ENCODE measurements around the gene PTPRE. TPM values are rescaled to one million over a fixed set of nuclear protein-coding genes. Genes with fewer than 3 reads are reported as not detected.
A peak's percentile ranks its signal among the peaks of the same experiment; 100 is the strongest.

The PTPRE gene
- total RNA-seq, 1 donor from 2014 or later = 0.21 TPM

DNA sequence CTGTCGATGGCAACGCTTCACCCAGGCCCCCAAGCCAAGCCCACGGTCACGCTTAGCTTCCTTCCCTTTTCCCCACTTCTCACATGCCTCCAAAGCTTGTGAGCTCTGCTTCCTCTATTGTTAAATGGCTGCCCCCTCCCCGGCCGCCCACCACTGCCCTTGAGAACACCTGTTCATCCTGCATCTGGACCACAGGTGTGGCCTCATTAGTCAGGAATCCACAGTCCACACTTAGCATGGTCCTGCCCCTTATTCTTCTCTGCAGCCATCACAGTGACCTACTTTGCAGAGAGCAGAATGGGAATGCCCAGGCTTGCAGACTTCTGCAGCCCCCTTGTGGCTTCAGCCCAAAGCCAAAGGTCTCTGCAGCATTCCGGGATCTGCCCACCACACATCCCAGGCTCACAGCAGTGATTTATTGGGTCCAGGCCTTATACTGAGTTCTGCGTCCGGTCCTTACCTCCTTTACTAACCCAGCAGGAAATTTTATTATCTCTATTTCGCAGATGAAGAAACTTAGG lies 66.9 kb downstream of the PTPRE start:
- Mint-ChIP-seq H3K4me1 (peaks cover 27% of the 10 kb centered on the region), H3K36me3 (no peaks in the 10 kb centered on the region), H3K27me3 (ENCODE audit: insufficient read depth, low read depth) (peaks cover 2% of the 10 kb centered on the region), H3K27ac (no peak overlapping the region), H3K4me3 (no peak overlapping the region), H3K9me3 (no peaks in the 10 kb centered on the region)
- H3K4me1 ChIP-seq = no peaks in the 10 kb centered on the region
- no peak overlapping the region for H2AFZ ChIP-seq (replicated peaks)
- TF ChIP-seq, protein P1, sequence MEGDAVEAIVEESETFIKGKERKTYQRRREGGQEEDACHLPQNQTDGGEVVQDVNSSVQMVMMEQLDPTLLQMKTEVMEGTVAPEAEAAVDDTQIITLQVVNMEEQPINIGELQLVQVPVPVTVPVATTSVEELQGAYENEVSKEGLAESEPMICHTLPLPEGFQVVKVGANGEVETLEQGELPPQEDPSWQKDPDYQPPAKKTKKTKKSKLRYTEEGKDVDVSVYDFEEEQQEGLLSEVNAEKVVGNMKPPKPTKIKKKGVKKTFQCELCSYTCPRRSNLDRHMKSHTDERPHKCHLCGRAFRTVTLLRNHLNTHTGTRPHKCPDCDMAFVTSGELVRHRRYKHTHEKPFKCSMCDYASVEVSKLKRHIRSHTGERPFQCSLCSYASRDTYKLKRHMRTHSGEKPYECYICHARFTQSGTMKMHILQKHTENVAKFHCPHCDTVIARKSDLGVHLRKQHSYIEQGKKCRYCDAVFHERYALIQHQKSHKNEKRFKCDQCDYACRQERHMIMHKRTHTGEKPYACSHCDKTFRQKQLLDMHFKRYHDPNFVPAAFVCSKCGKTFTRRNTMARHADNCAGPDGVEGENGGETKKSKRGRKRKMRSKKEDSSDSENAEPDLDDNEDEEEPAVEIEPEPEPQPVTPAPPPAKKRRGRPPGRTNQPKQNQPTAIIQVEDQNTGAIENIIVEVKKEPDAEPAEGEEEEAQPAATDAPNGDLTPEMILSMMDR (IDR thresholded peaks at IDR 0.05) = peak; percentile 42
- TF ChIP-seq EZH2phosphoT487 (IDR thresholded peaks at IDR 0.05) = no peak
- no peak for TF ChIP-seq EZH2 (IDR thresholded peaks at IDR 0.05)
- H3K4me3 ChIP-seq = no peak overlapping the region
- H3K79me2 ChIP-seq (ENCODE audit: low read depth) = no peaks in the 10 kb centered on the region
- no peaks in the 10 kb centered on the region for H3K36me3 ChIP-seq
- no peaks in the 10 kb centered on the region for H4K20me1 ChIP-seq (ENCODE audit: low read depth)
- no peak overlapping the region for H3K27ac ChIP-seq
- no peaks in the 10 kb centered on the region for H3K9me3 ChIP-seq (ENCODE audit: low read depth)
- DNase-seq (ENCODE audit: low spot score) = peak; percentile 52
- no peak overlapping the region for H3K4me2 ChIP-seq
- H3K27me3 ChIP-seq = peaks cover 6% of the 10 kb centered on the region
- no peaks in the 10 kb centered on the region for H3F3A ChIP-seq (ENCODE audit: low read depth)
- H3K9ac ChIP-seq = no peak overlapping the region

DNA sequence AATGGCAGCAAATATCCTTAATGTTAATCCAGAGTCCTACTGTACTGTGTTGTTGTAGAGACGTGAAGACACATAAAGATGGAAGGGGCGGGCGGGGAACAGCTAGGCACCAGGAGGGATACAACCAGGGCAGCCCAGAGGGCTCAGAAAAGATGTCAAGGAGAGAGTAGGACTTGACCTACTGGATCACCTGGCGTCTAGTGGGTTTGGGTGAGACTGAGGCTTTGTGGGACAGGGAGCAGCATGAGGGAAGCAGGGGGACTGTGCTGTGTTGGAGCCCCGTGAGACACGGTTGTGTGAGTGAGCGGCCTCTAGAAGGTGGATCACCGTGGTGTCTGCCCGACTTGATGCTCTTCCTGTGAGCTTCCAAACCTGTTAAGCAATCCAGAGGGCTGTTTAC lies 68.0 kb downstream of the PTPRE start:
- Histone ChIP-seq H2AFZ (replicated peaks) (no peak overlapping the region), H3K27ac (no peak overlapping the region), H3K36me3 (no peaks in the 10 kb centered on the region), H3K4me3 (no peak overlapping the region), H3K4me1 (no peaks in the 10 kb centered on the region), H3K79me2 (ENCODE audit: low read depth) (no peaks in the 10 kb centered on the region), H3K4me2 (no peak overlapping the region), H3K9ac (no peak overlapping the region), H3F3A (ENCODE audit: low read depth) (no peaks in the 10 kb centered on the region), H3K9me3 (ENCODE audit: low read depth) (no peaks in the 10 kb centered on the region), H4K20me1 (ENCODE audit: low read depth) (no peaks in the 10 kb centered on the region), H3K27me3 (peaks cover 6% of the 10 kb centered on the region)
- Mint-ChIP-seq H3K27me3 (ENCODE audit: insufficient read depth, low read depth) (peaks cover 4% of the 10 kb centered on the region), H3K27ac (no peak overlapping the region), H3K9me3 (peaks cover 3% of the 10 kb centered on the region), H3K4me3 (no peak overlapping the region), H3K36me3 (no peaks in the 10 kb centered on the region), H3K4me1 (peaks cover 27% of the 10 kb centered on the region)
- TF ChIP-seq, protein P1 (IDR thresholded peaks at IDR 0.05) = no peak
- TF ChIP-seq EZH2 (IDR thresholded peaks at IDR 0.05) (no peak), EZH2phosphoT487 (IDR thresholded peaks at IDR 0.05) (no peak)
- DNase-seq (ENCODE audit: low spot score) = no peak

DNA sequence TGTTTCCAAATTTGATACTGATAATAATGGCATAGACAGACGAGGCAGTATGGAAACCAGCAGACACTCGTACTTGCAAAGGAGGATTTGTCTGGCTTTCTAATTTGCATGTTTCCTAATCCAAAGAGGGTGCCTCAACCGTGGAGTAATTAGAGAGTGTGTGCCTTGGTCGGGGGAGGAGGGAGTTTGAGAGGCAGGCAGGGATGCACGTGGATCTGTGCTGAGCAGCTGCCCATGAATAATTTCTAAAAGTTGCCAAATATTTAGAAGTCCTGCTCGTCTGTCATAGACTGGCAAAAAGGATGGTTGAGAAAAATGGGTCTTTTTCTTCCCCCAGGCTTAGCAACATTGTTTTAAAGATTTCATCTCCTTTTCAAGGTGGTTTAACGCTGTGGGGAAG lies 69.4 kb downstream of the PTPRE start:
- Mint-ChIP-seq H3K36me3 (no peaks in the 10 kb centered on the region), H3K27me3 (ENCODE audit: insufficient read depth, low read depth) (peaks cover 4% of the 10 kb centered on the region), H3K9me3 (peaks cover 7% of the 10 kb centered on the region), H3K4me1 (peaks cover 27% of the 10 kb centered on the region), H3K27ac (no peak overlapping the region), H3K4me3 (no peak overlapping the region)
- Histone ChIP-seq H3K9ac (no peak overlapping the region), H3K36me3 (no peaks in the 10 kb centered on the region), H3K4me3 (no peak overlapping the region), H2AFZ (replicated peaks) (no peak overlapping the region), H3K9me3 (ENCODE audit: low read depth) (no peaks in the 10 kb centered on the region), H3K79me2 (ENCODE audit: low read depth) (no peaks in the 10 kb centered on the region), H3K27me3 (peaks cover 6% of the 10 kb centered on the region), H3K4me2 (no peak overlapping the region), H3F3A (ENCODE audit: low read depth) (no peaks in the 10 kb centered on the region), H4K20me1 (ENCODE audit: low read depth) (no peaks in the 10 kb centered on the region), H3K4me1 (no peaks in the 10 kb centered on the region), H3K27ac (no peak overlapping the region)
- peak; percentile 45 for DNase-seq (ENCODE audit: low spot score)
- TF ChIP-seq, protein P1 (IDR thresholded peaks at IDR 0.05) = no peak
- TF ChIP-seq EZH2phosphoT487 (IDR thresholded peaks at IDR 0.05) (no peak), EZH2 (IDR thresholded peaks at IDR 0.05) (no peak)

Measured in neural progenitor cell (in vitro differentiated cells).